ENCODE data around the gene MAGEA4. TPM values are rescaled to one million over a fixed set of nuclear protein-coding genes. Genes with fewer than 3 reads are reported as not detected.
A peak's percentile ranks its signal among the peaks of the same experiment; 100 is the strongest.

The MAGEA4 gene
- total RNA-seq, 1 donor from 2014 or later, result not detected

DNA sequence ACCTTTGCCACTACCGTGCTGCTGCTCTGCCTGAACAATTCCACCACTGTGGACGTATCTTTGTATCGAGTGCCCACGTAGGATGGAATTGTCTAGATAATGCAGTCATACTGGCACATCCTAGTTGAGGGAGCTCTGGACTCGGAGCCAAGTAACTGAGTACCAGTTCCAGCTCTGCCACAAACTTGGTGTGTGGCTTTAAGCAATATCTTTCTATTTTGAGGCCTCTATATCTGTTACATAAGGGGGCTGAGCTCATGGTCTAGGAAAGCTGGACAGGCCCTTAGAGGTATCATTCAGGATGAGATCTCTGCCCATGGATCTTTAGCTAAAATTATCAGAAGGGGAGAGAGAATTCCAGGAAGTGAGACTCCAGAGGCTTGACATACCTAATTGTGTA lies 49.3 kb downstream of the MAGEA4 start:
- H3K27me3 ChIP-seq (ENCODE audit: low read depth), result no peaks in the 10 kb centered on the region
- DNase-seq, result no peak
- intact Hi-C loops (cut with micrococcal nuclease), result no loop called here
- peaks cover 24% of the 10 kb centered on the region for H3K36me3 ChIP-seq
- no peak overlapping the region for H3K4me3 ChIP-seq
- H3K9me3 ChIP-seq (replicated peaks), result no peaks in the 10 kb centered on the region
- TF ChIP-seq, protein P1, sequence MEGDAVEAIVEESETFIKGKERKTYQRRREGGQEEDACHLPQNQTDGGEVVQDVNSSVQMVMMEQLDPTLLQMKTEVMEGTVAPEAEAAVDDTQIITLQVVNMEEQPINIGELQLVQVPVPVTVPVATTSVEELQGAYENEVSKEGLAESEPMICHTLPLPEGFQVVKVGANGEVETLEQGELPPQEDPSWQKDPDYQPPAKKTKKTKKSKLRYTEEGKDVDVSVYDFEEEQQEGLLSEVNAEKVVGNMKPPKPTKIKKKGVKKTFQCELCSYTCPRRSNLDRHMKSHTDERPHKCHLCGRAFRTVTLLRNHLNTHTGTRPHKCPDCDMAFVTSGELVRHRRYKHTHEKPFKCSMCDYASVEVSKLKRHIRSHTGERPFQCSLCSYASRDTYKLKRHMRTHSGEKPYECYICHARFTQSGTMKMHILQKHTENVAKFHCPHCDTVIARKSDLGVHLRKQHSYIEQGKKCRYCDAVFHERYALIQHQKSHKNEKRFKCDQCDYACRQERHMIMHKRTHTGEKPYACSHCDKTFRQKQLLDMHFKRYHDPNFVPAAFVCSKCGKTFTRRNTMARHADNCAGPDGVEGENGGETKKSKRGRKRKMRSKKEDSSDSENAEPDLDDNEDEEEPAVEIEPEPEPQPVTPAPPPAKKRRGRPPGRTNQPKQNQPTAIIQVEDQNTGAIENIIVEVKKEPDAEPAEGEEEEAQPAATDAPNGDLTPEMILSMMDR (IDR thresholded peaks at IDR 0.05; ENCODE audit: borderline replicate concordance), result no peak
- no peak overlapping the region for H3K27ac ChIP-seq (replicated peaks)
- H3K4me1 ChIP-seq, result no peaks in the 10 kb centered on the region

DNA sequence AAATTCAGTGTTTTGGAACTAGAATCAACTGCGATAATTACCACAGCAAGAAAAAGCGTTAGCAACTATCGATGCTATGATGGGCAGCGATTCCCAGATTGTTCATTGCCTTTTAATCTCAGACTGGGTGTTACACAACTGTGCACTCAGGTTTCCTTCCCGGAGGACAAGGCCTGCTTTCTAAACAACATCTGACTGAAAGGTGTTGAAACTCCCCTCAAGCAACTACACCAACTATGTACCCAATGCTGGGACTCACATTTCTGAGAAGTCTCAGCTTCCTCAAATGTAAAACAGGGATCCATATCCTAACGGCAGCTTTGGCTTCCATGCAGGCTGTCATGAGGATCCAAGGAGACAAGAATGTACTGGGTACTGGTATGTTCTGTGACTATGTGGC lies 53.5 kb downstream of the MAGEA4 start:
- Histone ChIP-seq H3K4me3 (no peak overlapping the region), H3K4me1 (peaks cover 13% of the 10 kb centered on the region), H3K27ac (replicated peaks) (no peak overlapping the region), H3K36me3 (peaks cover 23% of the 10 kb centered on the region), H3K9me3 (replicated peaks) (no peaks in the 10 kb centered on the region), H3K27me3 (ENCODE audit: low read depth) (no peaks in the 10 kb centered on the region)
- no peak for DNase-seq
- TF ChIP-seq, protein P1 (IDR thresholded peaks at IDR 0.05; ENCODE audit: borderline replicate concordance), result no peak
- intact Hi-C loops (cut with micrococcal nuclease), result no loop called here

DNA sequence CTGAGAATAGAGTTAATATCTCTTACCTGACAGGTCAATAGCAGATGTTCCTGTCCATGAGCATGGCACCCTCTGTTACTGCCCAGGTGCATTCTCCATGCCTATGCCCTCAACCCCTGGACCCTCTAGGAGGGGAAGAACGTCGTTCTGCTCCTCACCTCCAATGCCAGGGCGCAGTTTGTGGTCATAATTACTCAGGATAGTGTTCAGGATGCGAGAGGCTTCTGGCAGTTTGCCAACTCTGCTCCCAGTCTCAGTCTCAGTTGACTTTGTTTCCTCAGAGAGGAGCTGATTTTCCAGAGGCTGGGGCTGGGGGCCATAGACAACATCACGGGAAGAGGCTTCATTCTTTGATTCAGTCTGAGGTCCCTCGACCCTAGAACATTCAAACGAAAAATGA lies 57.3 kb downstream of the MAGEA4 start:
- intact Hi-C loops (cut with micrococcal nuclease), result no loop called here
- TF ChIP-seq, protein P1 (IDR thresholded peaks at IDR 0.05; ENCODE audit: borderline replicate concordance), result no peak
- H3K27ac ChIP-seq (replicated peaks), result no peak overlapping the region
- H3K36me3 ChIP-seq, result peaks cover 23% of the 10 kb centered on the region
- DNase-seq, result no peak
- peaks cover 18% of the 10 kb centered on the region for H3K4me1 ChIP-seq
- H3K9me3 ChIP-seq (replicated peaks), result no peaks in the 10 kb centered on the region
- no peaks in the 10 kb centered on the region for H3K27me3 ChIP-seq (ENCODE audit: low read depth)
- no peak overlapping the region for H3K4me3 ChIP-seq

DNA sequence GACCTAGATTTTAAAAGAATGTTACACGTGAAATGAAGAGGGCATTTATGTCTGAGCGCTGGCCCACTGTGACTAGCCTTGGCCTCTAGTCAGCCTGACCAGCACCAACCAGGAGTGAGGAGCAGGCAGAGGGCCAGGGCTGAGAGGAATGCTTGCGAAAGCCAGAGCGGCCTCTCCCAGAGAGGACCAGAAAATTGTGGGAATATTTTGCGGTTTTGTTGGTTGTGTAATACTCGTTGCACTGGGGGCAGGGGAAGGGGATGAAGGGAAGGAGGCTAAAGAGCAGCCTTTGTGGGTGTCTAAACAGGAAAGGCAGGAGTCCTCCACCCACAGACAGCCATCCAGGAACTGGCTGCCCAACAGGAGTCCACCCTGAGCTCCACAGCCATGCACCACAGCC lies 58.0 kb downstream of the MAGEA4 start:
- Histone ChIP-seq H3K4me3 (no peak overlapping the region), H3K27ac (replicated peaks) (peak overlapping the region; percentile 54), H3K36me3 (peaks cover 23% of the 10 kb centered on the region), H3K27me3 (ENCODE audit: low read depth) (no peaks in the 10 kb centered on the region), H3K9me3 (replicated peaks) (no peaks in the 10 kb centered on the region), H3K4me1 (peaks cover 18% of the 10 kb centered on the region)
- DNase-seq, result peak; percentile 75
- intact Hi-C loops (cut with micrococcal nuclease), result no loop called here
- TF ChIP-seq, protein P1 (IDR thresholded peaks at IDR 0.05; ENCODE audit: borderline replicate concordance), result no peak

DNA sequence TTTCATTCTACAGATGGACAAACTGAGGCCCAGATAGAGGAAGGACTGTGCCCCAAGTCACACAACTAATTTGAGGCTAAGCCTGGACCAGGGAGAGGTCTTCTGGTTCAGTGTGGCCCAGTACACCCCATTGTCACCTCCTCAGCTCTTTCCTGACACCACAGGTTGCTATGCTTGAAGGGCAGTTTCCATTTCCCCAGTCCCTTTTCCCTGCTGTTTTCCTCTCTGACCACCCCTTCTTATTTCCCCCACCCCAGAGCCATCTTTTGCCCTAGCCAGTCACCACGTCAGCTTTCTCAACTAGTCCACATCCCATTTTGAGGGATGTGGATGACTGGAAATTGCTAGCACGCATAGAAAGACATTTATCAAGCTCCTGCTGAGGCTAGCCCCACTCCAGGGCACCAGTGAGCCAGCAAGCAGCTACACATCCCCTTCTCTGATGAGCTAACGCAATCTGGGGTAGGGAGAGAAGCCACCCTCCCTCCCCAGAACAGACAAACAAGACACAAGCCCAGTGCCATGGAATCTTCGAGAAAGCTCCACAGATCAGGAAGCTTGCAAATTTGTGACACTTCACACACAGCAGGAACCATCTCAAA lies 60.5 kb downstream of the MAGEA4 start:
- Histone ChIP-seq H3K27ac (replicated peaks) (peak overlapping the region; percentile 80), H3K9me3 (replicated peaks) (no peaks in the 10 kb centered on the region), H3K4me3 (peak overlapping the region; percentile 72), H3K36me3 (peaks cover 17% of the 10 kb centered on the region), H3K27me3 (ENCODE audit: low read depth) (no peaks in the 10 kb centered on the region), H3K4me1 (peaks cover 18% of the 10 kb centered on the region)
- no peak for DNase-seq
- intact Hi-C loops (cut with micrococcal nuclease), result no loop called here
- TF ChIP-seq, protein P1 (IDR thresholded peaks at IDR 0.05; ENCODE audit: borderline replicate concordance), result no peak
